CD14-positive monocyte (primary cell): ENCODE measurements around the gene BHLHE23. TPM values are rescaled to one million over a fixed set of nuclear protein-coding genes. Genes with fewer than 3 reads are reported as not detected.
"Not testable (repeated sequence)": the region's sequence is repeated elsewhere in the genome, so short reads cannot be mapped to it uniquely, and the experiment has no call there.

Source experiments
- DNase-seq, 3 donors: peaks; one replicate each; pipeline ENCODE4 v3.0.0-alpha.2; 2011 to 2022
- H2AFZ ChIP-seq: 2 replicates; pipeline ENCODE4 v1.6.0; 2012; ENCODE audit warnings: mild to moderate bottlenecking, low read depth, low read length, inconsistent platforms; ENCODE audit not compliant: insufficient read depth, poor library complexity, severe bottlenecking
- H3K27ac ChIP-seq, 2 donors: 1 replicate in 1 of 2; 2 replicates in 1 of 2; pipeline ENCODE4 v1.5.1; 2012 to 2013; ENCODE audit warnings: low read length in 2 of 2, control low read depth in 1 of 2, inconsistent platforms in 1 of 2, low read depth in 1 of 2, mild to moderate bottlenecking in 1 of 2
- H3K27me3 ChIP-seq, 2 donors: one replicate each; pipeline versions ENCODE4 v1.6.0 to v1.6.1; 2011 to 2013; ENCODE audit warnings: low read length in 2 of 2; ENCODE audit not compliant: control insufficient read depth in 2 of 2, insufficient read depth in 2 of 2
- H3K36me3 ChIP-seq, 2 donors: replicated peaks in 1 of 2; 1 replicate in 1 of 2; 2 replicates in 1 of 2; pipeline versions ENCODE4 v1.5.1 to v1.6.1; 2012 to 2013; ENCODE audit warnings: low read length in 2 of 2, control low read depth in 1 of 2, inconsistent platforms in 1 of 2, mild to moderate bottlenecking in 1 of 2; ENCODE audit not compliant: insufficient read depth in 2 of 2, control insufficient read depth in 1 of 2
- H3K4me1 ChIP-seq, 2 donors: 1 replicate in 1 of 2; 2 replicates in 1 of 2; pipeline versions ENCODE4 v1.5.1 to v1.6.1; 2012 to 2013; ENCODE audit warnings: low read length in 2 of 2, control low read depth in 1 of 2, inconsistent platforms in 1 of 2, mild to moderate bottlenecking in 1 of 2, moderate library complexity in 1 of 2; ENCODE audit not compliant: insufficient read depth in 2 of 2, control insufficient read depth in 1 of 2
- H3K4me2 ChIP-seq: replicated peaks from 2 replicates; pipeline ENCODE3; 2012; ENCODE audit warnings: low read length, moderate library complexity, mild to moderate bottlenecking; ENCODE audit not compliant: poor library complexity, severe bottlenecking; ENCODE audit errors: extremely low read depth
- H3K4me3 ChIP-seq, 3 experiments: fragments of 200-600 bp in 1 of 3; sonication (generic) in 1 of 3; replicated peaks in 1 of 3; 1 replicate in 2 of 3; 2 replicates in 1 of 3; pipeline ENCODE4 v1.5.1; 2011 to 2013; ENCODE audit warnings: low read length in 3 of 3, mild to moderate bottlenecking in 3 of 3, control low read depth in 2 of 3, low read depth in 2 of 3, inconsistent platforms in 1 of 3, moderate library complexity in 1 of 3
- H3K79me2 ChIP-seq: 2 replicates; pipeline ENCODE4 v1.6.0; 2012; ENCODE audit warnings: mild to moderate bottlenecking, control low read depth, inconsistent platforms, low read length, moderate library complexity; ENCODE audit not compliant: insufficient read depth
- H3K9ac ChIP-seq: 2 replicates; pipeline ENCODE4 v1.6.0; 2017; ENCODE audit warnings: low read length, mild to moderate bottlenecking; ENCODE audit not compliant: insufficient read depth, poor library complexity, severe bottlenecking
- H3K9me3 ChIP-seq, 2 donors: replicated peaks in 1 of 2; 1 replicate in 1 of 2; 2 replicates in 1 of 2; pipeline versions ENCODE4 v1.5.1 to v1.6.1; 2012 to 2013; ENCODE audit warnings: low read length in 2 of 2, control low read depth in 1 of 2; ENCODE audit not compliant: control insufficient read depth in 1 of 2, insufficient read depth in 1 of 2
- H4K20me1 ChIP-seq: 2 replicates; pipeline ENCODE4 v1.6.0; 2012; ENCODE audit warnings: mild to moderate bottlenecking, low read length, control low read depth, moderate library complexity; ENCODE audit not compliant: insufficient read depth
- H3K27ac Mint-ChIP-seq, 7 donors: one replicate each; pipeline ENCODE4 v1.8.0; 2020; ENCODE audit warnings: mild to moderate bottlenecking in 7 of 7, mixed read lengths in 7 of 7, moderate library complexity in 6 of 7, inconsistent platforms in 2 of 7
- H3K27me3 Mint-ChIP-seq, 3 donors: one replicate each; pipeline ENCODE4 v1.8.0; 2021 to 2022; ENCODE audit warnings: low read depth in 3 of 3, mild to moderate bottlenecking in 3 of 3, mixed read lengths in 3 of 3, moderate library complexity in 3 of 3, inconsistent platforms in 1 of 3
- H3K36me3 Mint-ChIP-seq, 2 donors: one replicate each; pipeline ENCODE4 v1.8.0; 2020; ENCODE audit warnings: mixed read lengths in 2 of 2, inconsistent platforms in 1 of 2, mild to moderate bottlenecking in 1 of 2
- H3K4me1 Mint-ChIP-seq: one replicate; pipeline ENCODE4 v1.8.0; 2020; ENCODE audit warnings: mild to moderate bottlenecking, mixed read lengths
- H3K4me3 Mint-ChIP-seq, 2 donors: one replicate each; pipeline ENCODE4 v1.8.0; 2020; ENCODE audit warnings: mild to moderate bottlenecking in 2 of 2, mixed read lengths in 2 of 2, moderate library complexity in 1 of 2
- H3K9me3 Mint-ChIP-seq, 7 donors: one replicate each; pipeline ENCODE4 v1.8.0; 2020 to 2022; ENCODE audit warnings: mixed read lengths in 7 of 7, mild to moderate bottlenecking in 6 of 7, moderate library complexity in 6 of 7, inconsistent platforms in 2 of 7
- WGBS: methylation state at CpG from one replicate; pipeline ENCODE4 v1.1.5; 2013; ENCODE audit warnings: missing lambda C conversion rate; ENCODE audit not compliant: insufficient coverage; 5-methylcytosine and 5-hydroxymethylcytosine counted together
- intact Hi-C, 2 donors: fragments of 100-400 bp; cut with micrococcal nuclease; formaldehyde crosslinking; loops; one replicate each; pipeline versions ENCODE4 v1.15.0 to v1.15.1; 2023
- polyA plus RNA-seq, 3 donors: library from polyadenylated mRNA; depleted of rRNA in 1 of 3; unstranded in 2 of 3; stranded (reverse) in 1 of 3; fragments of 300-500 nt in 2 of 3; fragments of >200 nt in 1 of 3; fragmentation: Illumina TruSeq in 2 of 3; gene quantifications; 1 replicate in 2 of 3; 2 replicates in 1 of 3; pipeline ENCODE4 v1.2.3, GENCODE V29; 2012 to 2021
- TF ChIP-seq, protein P1 (sequence below): fragments of 200-600 bp; IDR thresholded peaks from one replicate; pipeline ENCODE4 v1.8.0; 2022; ENCODE audit warnings: antibody characterized with exemption, mild to moderate bottlenecking

BHLHE23 gene
- polyA plus RNA-seq, 3 donors: not detected

DNA sequence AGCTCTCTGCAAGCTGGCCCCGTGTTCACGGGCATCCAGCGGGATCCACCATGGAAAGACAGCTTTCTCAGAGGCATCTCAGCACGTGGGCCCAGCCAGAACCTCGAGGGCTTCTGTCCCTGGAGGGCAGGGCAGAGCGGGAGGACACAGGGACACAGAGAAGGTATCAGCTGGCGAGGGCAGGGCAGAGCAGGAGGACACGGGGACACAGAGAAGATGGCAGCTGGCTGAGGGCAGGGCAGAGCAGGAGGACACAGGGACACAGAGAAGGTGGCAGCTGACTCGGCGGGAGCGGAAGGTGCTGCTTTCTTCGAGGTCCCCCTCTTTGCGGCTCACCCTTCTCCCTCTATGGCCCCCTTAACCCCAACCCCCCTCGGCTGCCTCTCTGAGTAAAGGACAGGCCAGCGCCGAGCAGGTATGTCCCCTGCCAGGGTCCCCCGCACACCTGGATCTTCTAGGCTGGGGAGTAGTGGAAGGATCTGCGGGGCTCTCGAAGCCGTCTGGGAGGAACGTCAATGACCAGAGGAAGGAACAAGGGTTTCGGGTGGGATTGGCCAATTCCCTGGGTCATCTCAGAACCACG is 28.9 kb upstream of the BHLHE23 start:
- TF ChIP-seq, protein P1, sequence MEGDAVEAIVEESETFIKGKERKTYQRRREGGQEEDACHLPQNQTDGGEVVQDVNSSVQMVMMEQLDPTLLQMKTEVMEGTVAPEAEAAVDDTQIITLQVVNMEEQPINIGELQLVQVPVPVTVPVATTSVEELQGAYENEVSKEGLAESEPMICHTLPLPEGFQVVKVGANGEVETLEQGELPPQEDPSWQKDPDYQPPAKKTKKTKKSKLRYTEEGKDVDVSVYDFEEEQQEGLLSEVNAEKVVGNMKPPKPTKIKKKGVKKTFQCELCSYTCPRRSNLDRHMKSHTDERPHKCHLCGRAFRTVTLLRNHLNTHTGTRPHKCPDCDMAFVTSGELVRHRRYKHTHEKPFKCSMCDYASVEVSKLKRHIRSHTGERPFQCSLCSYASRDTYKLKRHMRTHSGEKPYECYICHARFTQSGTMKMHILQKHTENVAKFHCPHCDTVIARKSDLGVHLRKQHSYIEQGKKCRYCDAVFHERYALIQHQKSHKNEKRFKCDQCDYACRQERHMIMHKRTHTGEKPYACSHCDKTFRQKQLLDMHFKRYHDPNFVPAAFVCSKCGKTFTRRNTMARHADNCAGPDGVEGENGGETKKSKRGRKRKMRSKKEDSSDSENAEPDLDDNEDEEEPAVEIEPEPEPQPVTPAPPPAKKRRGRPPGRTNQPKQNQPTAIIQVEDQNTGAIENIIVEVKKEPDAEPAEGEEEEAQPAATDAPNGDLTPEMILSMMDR: no peak
- no peak overlapping the region for H2AFZ ChIP-seq
- H3K9me3 ChIP-seq: no peaks in the 10 kb centered on the region
- Mint-ChIP-seq H3K4me1 (peaks cover 10% of the 10 kb centered on the region), H3K27ac (no peak overlapping the region), H3K27me3 (peaks cover 30 to 77% (median 31%) of the 10 kb centered on the region in 3 donors), H3K36me3 (no peaks in the 10 kb centered on the region), H3K4me3 (no peak overlapping the region), H3K9me3 (peaks cover 0 to 4% (median 0%) of the 10 kb centered on the region in 7 donors)
- H3K27ac ChIP-seq: no peak overlapping the region
- intact Hi-C loops: no loop called here
- no peak for DNase-seq
- no peaks in the 10 kb centered on the region for H4K20me1 ChIP-seq
- WGBS: 88% methylated on average over 15 of the region's 23 CpGs
- no peaks in the 10 kb centered on the region for H3K36me3 ChIP-seq
- no peaks in the 10 kb centered on the region for H3K79me2 ChIP-seq
- peaks cover 0 to 26% of the 10 kb centered on the region in 2 donors for H3K27me3 ChIP-seq
- no peak overlapping the region for H3K4me3 ChIP-seq
- H3K4me2 ChIP-seq: no peak overlapping the region
- H3K9ac ChIP-seq: no peak overlapping the region
- peaks cover 0 to 5% of the 10 kb centered on the region in 2 donors for H3K4me1 ChIP-seq

DNA sequence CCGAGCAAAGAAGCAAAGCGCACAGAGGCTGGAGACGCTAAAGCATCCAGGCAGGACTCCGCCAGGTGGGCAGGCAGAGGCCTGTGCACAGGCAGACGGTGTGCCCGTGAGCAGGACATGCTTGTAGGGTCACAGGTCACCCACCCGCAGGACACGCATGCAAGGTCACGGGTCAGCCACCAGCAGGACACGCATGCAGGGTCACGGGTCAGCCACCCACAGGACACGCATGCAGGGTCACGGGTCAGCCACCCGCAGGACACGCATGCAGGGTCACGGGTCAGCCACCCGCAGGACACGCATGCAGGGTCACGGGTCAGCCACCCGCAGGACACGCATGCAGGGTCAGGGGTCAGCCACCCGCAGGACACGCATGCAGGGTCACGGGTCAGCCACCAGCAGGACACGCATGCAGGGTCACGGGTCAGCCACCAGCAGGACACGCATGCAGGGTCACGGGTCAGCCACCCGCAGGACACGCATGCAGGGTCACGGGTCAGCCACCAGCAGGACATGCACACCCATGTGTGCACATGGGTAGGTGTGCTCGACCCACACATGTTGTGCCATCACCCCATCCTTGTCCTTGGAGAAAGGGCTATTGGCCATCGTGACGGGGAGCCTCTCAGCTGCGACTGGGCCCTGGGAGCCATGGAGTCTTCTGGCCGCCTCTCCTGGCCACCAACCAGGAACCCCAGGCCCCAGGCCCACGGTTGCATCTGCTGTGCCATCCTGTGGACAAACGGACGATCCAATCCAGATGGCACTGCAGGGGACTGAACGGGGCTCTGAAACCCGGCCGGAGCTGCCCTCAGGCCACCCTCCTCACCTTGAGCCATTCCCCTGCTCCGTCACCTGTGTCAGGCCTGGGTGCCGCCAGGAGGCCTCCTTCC is 28.2 kb upstream of the BHLHE23 start:
- H3K4me1 Mint-ChIP-seq, H2AFZ ChIP-seq, DNase-seq, H3K36me3 ChIP-seq, H4K20me1 ChIP-seq, H3K4me3 Mint-ChIP-seq, H3K4me3 ChIP-seq, H3K9me3 Mint-ChIP-seq, intact Hi-C loops, H3K4me2 ChIP-seq, H3K9ac ChIP-seq, H3K9me3 ChIP-seq, H3K79me2 ChIP-seq, H3K4me1 ChIP-seq, H3K27ac Mint-ChIP-seq, H3K27ac ChIP-seq, H3K36me3 Mint-ChIP-seq: not testable (repeated sequence)
- H3K27me3 Mint-ChIP-seq: peaks cover 28 to 82% (median 32%) of the 10 kb centered on the region in 3 donors
- 84% methylated on average over 36 of the region's 44 CpGs for WGBS
- peaks cover 0 to 26% of the 10 kb centered on the region in 2 donors for H3K27me3 ChIP-seq
